CD4-positive, alpha-beta T cell treated with Interleukin-6 at 100 ng/mL for 8 hours (primary cell): ENCODE measurements around the gene COL6A3.

Experiments
- DNase-seq: peaks from one replicate; pipeline ENCODE4 v3.0.0-alpha.2; 2020; ENCODE audit warnings: mixed read lengths, low spot score

The COL6A3 gene

DNA sequence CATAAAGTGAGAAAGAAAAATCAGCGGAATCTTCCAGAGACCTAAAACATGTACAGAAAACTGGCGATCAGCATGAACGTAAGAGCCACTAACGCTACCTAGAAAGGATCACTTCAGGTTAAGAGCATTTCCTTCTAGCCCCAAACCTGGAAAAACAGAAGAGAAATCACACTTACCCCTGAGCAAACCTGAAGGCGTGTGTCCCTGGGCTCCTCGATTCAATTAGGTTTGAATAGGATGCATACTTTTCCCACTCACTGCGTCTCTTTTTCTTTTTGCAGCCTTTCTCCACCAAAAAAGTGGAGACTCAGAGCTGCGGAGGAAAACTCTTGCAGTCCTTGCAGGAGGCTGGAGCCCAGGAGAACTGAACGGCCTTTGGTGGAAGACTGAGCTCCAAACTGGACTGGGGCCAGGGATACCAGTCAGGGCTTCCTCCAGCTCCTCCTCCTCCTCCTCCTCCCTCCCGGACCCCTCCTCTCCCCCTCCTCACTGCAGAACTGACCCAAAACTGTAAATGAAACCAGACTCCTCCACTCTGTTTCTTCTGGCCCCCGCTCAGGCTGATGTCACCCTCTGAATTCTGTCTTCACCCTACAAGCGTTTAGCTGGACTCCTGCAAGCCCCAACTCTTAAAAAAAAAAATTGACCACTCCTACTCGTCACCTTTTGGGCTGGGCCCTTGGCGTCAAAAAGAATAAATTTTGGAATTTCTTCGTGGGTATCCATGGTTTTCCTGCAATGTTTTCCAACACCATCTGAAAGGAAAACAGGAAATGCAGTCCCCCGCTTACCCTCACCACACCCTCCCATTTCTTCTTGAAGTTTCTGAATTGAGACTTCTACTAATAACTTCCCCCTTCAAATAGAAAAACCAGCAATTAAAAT lies at the start of gene COL6A3:
COL6A3 (minus strand) TSS at position 388 of the 885 bp plus-strand sequence. CDS start 17,347 bp downstream, outside the sequence.
- no peak for DNase-seq

DNA sequence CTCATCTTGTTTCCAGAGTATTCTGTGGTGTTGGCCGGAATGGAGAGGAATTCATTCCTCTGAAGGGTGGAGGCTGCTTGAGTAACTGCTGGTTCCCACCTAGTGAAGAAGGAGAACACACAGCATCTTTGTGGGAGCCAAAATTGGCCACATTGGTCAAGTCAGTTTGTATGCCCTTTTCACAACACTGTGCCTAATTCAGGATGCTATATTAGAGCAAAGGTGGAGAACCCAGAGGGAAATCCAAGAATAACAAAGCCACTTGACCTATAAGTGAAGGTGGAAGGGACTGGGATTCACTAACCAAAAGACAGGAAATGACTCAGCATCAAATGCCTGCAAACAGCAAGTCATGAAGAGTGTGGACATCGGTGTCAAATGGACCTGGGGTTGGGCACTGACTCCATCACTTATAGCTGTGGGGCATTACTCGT lies 45.8 kb upstream of the COL6A3 start:
- DNase-seq = no peak

DNA sequence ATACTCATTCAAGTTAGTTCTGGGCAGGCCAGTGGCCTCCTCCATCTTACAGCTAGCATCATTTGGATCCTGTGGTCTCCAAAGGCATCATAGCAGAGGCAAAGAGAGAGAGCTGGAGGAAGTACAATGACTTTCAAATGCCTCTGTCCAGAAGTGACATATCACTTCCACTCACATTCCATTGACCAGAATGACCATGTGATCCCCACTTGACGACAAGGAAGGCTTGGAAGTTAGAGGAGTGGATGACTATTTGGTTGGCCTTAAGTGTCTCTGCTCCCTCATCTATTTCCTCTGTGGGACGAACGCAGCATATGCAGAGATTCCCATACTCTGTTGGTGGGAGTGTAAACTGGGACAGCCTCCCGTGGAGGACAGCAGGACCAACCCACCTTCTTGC lies 45.3 kb upstream of the COL6A3 start:
- DNase-seq = no peak

- DNase-seq = no peak
Measured at GRCh38 chr2:237458519-237458918, 44.6 kb upstream of the COL6A3 start.

GRCh38 chr2:237457388-237457941 lies 43.5 kb upstream of the COL6A3 start:
- DNase-seq = no peak

GRCh38 chr2:237456200-237456843 lies 42.4 kb upstream of the COL6A3 start:
- DNase-seq = no peak

- DNase-seq = no peak
Measured at GRCh38 chr2:237455764-237456163, 41.8 kb upstream of the COL6A3 start.

- DNase-seq = no peak
Measured at GRCh38 chr2:237453671-237454070, 39.7 kb upstream of the COL6A3 start.

DNA sequence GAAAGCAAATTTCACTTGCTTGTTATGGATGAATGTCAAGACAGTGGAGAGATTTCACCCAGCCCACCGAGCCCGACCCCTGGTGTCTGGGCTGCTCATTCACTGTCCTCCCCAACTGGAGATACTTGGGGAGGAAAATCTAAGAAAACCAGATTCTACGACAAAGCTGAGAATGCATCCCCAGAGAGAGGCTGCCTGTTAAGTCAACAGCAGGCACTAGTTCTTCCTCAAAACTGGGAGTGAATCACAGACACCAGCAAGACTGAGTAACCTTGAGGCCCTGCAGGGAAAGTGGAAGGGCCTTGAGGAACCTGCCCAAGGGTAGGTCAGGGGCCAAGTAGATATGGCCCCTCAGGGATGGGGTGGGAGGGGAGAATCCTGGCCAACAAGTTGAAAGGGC lies 38.9 kb upstream of the COL6A3 start:
- DNase-seq = no peak

GRCh38 chr2:237451643-237452469 lies 37.9 kb upstream of the COL6A3 start:
- DNase-seq = no peak

- no peak for DNase-seq
Measured at GRCh38 chr2:237450583-237450982, 36.6 kb upstream of the COL6A3 start.

DNA sequence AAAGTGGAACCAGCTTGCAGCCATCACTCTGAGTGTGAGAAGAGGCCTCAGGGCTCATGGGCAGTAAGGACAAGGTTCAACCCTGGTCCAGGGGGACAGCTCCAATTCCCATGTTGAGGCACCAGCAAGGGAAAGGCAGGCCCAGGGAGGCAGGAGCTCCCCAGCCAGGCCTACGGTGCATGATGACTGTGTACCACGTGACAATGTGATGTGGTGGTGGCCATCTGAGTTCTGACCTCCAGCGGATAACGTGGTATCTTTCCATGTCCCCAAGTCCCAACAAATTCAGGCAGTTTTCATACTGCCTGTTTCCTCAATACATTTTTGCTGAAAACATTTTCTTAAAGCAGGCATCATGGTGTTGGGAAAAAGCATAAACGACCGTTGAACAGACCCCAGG lies 36.1 kb upstream of the COL6A3 start:
- DNase-seq = no peak

GRCh38 chr2:237449193-237449881 lies 35.4 kb upstream of the COL6A3 start:
- DNase-seq = no peak

DNA sequence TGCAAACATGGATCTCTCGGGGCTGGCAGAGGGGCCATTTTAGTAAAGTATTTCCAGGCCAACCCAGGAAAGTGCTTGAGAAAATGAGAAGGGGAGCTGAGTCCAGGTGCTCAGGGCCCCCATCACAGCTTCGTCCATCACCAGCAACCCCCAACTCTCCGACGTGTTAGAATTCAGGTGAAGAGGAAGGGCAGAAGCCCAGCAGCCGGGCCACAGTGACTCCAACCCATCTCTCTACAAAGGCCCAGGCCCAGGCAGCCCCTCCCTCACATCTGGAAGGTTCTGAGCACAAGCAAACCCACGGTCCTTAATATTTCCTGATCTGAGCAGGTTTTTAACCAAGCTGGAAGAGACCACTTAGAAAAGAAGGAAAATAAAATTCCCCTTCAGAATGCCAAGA lies 34.7 kb upstream of the COL6A3 start:
- no peak for DNase-seq

DNA sequence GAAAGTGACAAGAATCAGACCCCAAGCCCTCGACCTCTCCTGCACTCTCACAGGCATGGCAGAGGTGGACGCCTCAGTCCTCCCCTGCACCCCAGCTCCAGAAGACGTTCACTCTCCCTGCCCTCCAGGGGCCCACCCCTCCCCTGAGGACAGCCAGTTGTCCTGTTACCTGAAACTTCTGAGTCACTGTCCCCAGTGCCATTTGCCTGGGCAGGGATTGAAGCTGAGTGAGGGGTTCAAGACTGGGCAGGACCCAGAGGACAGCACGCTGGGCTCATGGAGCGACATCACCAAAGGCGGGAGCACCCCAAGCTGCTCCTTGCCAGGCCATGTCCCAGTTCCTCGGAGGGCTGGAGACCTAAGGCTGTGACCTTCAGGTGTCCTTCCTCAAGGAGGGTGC lies 34.2 kb upstream of the COL6A3 start:
- DNase-seq = no peak

- no peak for DNase-seq
Measured at GRCh38 chr2:237447496-237447895, 33.5 kb upstream of the COL6A3 start.

- DNase-seq = no peak
Measured at GRCh38 chr2:237446338-237446665, 32.3 kb upstream of the COL6A3 start.

DNA sequence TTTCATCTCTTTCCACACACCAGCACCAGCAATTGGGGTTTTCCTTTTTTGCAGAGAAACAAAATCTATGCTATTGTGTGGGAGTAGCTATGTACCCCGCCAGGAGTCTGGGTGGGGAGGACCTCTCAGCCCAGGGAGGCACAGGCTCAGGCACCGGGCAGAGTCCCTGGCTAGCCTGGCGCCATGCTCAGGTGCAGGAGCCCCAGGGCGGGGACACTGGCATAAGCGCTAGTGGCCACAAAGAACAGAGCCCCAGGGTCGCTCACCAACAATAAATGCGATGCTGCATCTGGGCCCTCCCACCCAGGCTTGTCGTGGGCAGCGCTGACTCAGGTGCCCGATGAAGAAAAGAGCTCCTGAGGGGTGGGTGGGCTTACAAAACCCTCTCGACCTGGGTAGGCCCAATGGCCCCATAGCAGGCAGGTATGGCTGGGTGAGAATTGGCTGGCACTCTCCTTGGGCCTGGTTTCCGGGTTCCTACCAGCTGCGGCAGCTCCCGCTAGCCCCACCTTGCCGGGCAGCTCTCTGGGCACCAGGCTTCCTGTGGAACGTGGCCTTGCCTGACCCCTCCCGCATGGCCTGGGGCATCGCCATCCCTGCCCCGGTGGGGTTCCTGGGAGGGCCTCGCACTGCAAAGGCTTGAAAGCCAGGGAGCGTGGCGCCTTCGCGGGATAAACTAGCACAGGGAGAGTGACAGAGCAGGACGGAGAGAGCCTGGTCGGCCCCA lies 31.8 kb upstream of the COL6A3 start:
- no peak for DNase-seq

GRCh38 chr2:237444071-237444470 lies 30.1 kb upstream of the COL6A3 start:
- no peak for DNase-seq

- peak; percentile 60 for DNase-seq
Measured at GRCh38 chr2:237441605-237442274, 27.8 kb upstream of the COL6A3 start.
